Calu3 (cell line): Measurements from ENCODE around the gene NUDT17. TPM values are rescaled to one million over a fixed set of nuclear protein-coding genes. Genes with fewer than 3 reads are reported as not detected.

ENCODE experiments used
- BruUV-seq: library from RNA; stranded (reverse); fragments of 400-500 nt; replicated peaks from 2 replicates; lab custom pipeline; 2021; lab: Mats Ljungman, UMichigan
- CTCF ChIA-PET: fragments of 300-600 bp; sonication (Branson Sonifier 250); formaldehyde crosslinking; loops from one replicate; lab custom pipeline; 2022; ENCODE audit warnings: antibody characterized with exemption; lab: Charles Lee
- DNase-seq: peaks from one replicate; pipeline ENCODE4 v3.0.0; 2022
- H3K27ac Mint-ChIP-seq: one replicate; pipeline ENCODE4 v1.8.0; 2022; ENCODE audit warnings: mixed read lengths; ENCODE audit not compliant: unreplicated experiment
- H3K27me3 Mint-ChIP-seq: one replicate; pipeline ENCODE4 v1.8.0; 2022; ENCODE audit warnings: mixed read lengths; ENCODE audit not compliant: unreplicated experiment
- H3K36me3 Mint-ChIP-seq: one replicate; pipeline ENCODE4 v1.8.0; 2022; ENCODE audit warnings: mild to moderate bottlenecking, moderate library complexity, mixed read lengths; ENCODE audit not compliant: insufficient read depth, unreplicated experiment
- H3K4me1 Mint-ChIP-seq: one replicate; pipeline ENCODE4 v1.8.0; 2022; ENCODE audit warnings: mild to moderate bottlenecking, low read depth, mixed read lengths; ENCODE audit not compliant: unreplicated experiment
- H3K4me3 Mint-ChIP-seq: one replicate; pipeline ENCODE4 v1.8.0; 2022; ENCODE audit warnings: mild to moderate bottlenecking, low read depth, moderate library complexity, mixed read lengths; ENCODE audit not compliant: unreplicated experiment
- H3K9me3 Mint-ChIP-seq: one replicate; pipeline ENCODE4 v1.8.0; 2022; ENCODE audit warnings: low read depth, mixed read lengths; ENCODE audit not compliant: unreplicated experiment
- CTCF ChIP-seq: fragments of 200-600 bp; IDR thresholded peaks from one replicate; pipeline ENCODE4 v1.8.0; 2022; ENCODE audit warnings: antibody characterized with exemption; ENCODE audit not compliant: unreplicated experiment
- intact Hi-C: fragments of 100-400 bp; cut with micrococcal nuclease; formaldehyde crosslinking; loops from one replicate; pipeline ENCODE4 v1.10.0; 2022; ENCODE audit not compliant: unreplicated experiment
- total RNA-seq: library from RNA; stranded (reverse); gene quantifications from 2 replicates; pipeline ENCODE4 v1.2.3, GENCODE V29; 2022

The NUDT17 gene
- total RNA-seq, 1 experiment from 2014 or later = 2.8 TPM

GRCh38 chr1:145863282-145864018, 18.0 kb downstream of the NUDT17 start:
- Mint-ChIP-seq H3K9me3 (no peaks in the 10 kb centered on the region), H3K27me3 (peaks cover 44% of the 10 kb centered on the region), H3K4me3 (no peak overlapping the region), H3K36me3 (peaks cover 19% of the 10 kb centered on the region), H3K27ac (no peak overlapping the region), H3K4me1 (peaks cover 2% of the 10 kb centered on the region)
- no peak for DNase-seq
- CTCF ChIA-PET = interaction anchor here (1.1 kb wide), 1 partner anchor 18 kb away, joined by 4 read pairs; the partner anchor contains the start of gene NUDT17
- intact Hi-C loops = no loop called here
- no TSS peak for BruUV-seq
- no peak for TF ChIP-seq CTCF

DNA sequence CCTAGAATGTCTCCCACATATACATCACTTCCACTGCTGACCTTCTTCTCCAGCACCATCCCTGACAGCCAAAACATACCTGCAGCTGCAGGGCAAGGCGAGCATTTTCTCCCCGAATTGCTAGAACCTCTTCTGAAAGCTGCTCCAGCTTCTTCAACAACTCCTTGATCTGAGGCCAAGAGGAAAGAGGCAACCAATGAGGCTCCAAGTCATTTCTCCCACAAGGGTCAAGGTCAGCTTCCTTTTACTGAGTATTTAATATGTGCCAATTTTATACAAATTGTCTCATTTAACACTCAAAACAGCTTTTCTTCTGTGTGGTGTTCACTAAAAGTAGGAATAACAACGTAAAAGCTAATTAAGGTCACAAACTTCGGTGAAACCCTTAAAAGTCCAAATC, 22.8 kb downstream of the NUDT17 start:
- intact Hi-C loops = no loop called here
- no peak for DNase-seq
- peaks cover 6% of the 10 kb centered on the region for H3K36me3 Mint-ChIP-seq
- H3K4me1 Mint-ChIP-seq = no peaks in the 10 kb centered on the region
- H3K4me3 Mint-ChIP-seq = no peak overlapping the region
- H3K9me3 Mint-ChIP-seq = no peaks in the 10 kb centered on the region
- no peak overlapping the region for H3K27ac Mint-ChIP-seq
- TF ChIP-seq CTCF = no peak
- CTCF ChIA-PET = interaction anchor here (1.7 kb wide), 1 partner anchor 9 kb away, joined by 5 read pairs; the partner anchor contains the start of gene PIAS3
- H3K27me3 Mint-ChIP-seq = peaks cover 48% of the 10 kb centered on the region
- BruUV-seq = no TSS peak

DNA sequence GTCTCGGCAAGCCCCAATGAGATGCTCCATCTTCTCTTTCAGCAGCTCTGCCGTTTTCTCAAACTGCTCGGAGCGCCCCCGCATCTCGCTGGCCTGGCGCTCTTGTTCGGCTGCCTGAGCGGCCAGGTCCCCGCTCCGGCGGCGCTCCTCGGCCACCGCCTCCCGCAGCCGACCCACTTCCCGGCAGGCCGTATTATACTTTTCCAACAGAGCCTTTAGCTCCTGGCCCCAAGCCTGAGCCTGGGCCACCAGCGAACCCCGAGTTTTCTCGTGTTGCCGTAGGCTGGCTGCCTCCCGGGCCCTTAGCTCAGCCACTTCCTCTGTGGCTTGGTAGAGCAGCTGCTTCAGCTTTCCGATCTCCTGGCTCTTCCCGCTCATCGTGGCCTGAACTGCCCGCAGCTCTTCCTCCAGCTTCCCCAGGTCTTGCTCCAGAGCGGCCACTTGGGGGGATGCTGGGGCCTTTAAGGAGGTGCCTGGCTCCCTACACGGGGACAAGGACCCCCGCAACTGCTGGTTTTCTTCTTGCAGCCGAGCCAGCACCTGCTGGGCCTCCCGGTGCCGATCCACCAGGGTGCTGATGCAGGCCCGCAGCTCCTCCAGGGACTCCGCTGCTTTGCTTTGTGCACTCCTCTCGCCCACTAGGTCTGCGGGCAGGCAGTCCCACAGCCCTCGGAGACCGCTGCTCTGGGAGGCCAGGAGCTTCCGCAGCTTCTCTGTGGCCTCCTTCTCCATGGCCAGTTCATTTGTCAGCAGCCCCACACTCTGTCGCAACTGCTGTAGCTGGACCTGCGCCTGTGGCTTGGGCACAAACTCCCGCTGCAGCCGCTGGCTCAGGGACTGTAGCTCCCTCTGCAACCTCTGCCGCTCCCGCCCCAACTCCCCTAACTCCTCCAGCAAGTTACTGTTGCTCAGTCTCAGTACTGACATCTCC, 26.8 kb downstream of the NUDT17 start:
- no peak for DNase-seq
- no TSS peak for BruUV-seq
- H3K4me3 Mint-ChIP-seq = no peak overlapping the region
- no peaks in the 10 kb centered on the region for H3K9me3 Mint-ChIP-seq
- no peak for TF ChIP-seq CTCF
- H3K36me3 Mint-ChIP-seq = no peaks in the 10 kb centered on the region
- CTCF ChIA-PET = no interaction called here
- no peak overlapping the region for H3K27ac Mint-ChIP-seq
- peaks cover 30% of the 10 kb centered on the region for H3K27me3 Mint-ChIP-seq
- intact Hi-C loops = no loop called here
- peaks cover 8% of the 10 kb centered on the region for H3K4me1 Mint-ChIP-seq

GRCh38 chr1:145874646-145875045, 29.2 kb downstream of the NUDT17 start:
- H3K27ac Mint-ChIP-seq = no peak overlapping the region
- BruUV-seq = no TSS peak
- TF ChIP-seq CTCF = no peak

More at GRCh38 chr1:145874646-145875045, 29.2 kb downstream of the NUDT17 start:
- Mint-ChIP-seq H3K4me3 (no peak overlapping the region), H3K4me1 (peaks cover 31% of the 10 kb centered on the region), H3K27me3 (peaks cover 15% of the 10 kb centered on the region), H3K9me3 (no peaks in the 10 kb centered on the region), H3K36me3 (peaks cover 6% of the 10 kb centered on the region)
- CTCF ChIA-PET = no interaction called here
- DNase-seq = no peak
- intact Hi-C loops = no loop called here
